ENCODE measurements around the gene CLTA.
"Not testable (repeated sequence)": the region's sequence is repeated elsewhere in the genome, so short reads cannot be mapped to it uniquely, and the experiment has no call there.

DNA sequence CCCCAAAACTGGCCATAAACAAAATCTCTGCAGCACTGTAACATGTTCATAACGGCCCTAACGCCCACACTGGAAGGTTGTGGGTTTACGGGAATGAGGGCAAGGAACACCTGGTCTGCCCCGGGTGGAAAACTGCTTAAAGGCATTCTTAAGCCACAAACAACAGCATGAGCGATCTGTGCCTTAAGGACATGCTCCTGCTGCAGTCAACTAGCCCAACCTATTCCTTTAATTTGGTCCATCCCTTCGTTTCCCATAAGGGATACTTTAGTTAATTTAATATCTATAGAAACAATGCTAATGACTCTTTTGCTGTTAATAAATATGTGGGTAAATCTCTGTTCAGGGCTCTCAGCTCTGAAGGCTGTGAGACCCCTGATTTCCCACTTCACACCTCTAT lies 10.5 kb upstream of the CLTA start:
- not testable (repeated sequence) for TF ChIP-seq POLR2A, POLR2AphosphoS5 (IDR thresholded peaks at IDR 0.05; ENCODE audit: low read depth, low read length)
